T-cell (primary cell): ENCODE measurements around the gene POLR1B. TPM values are rescaled to one million over a fixed set of nuclear protein-coding genes. Genes with fewer than 3 reads are reported as not detected.
"Not testable (repeated sequence)": the region's sequence is repeated elsewhere in the genome, so short reads cannot be mapped to it uniquely, and the experiment has no call there.

Experiments used
- ATAC-seq, 4 experiments: fragments of 200-7000 bp in 3 of 4; fragments of 150-1000 bp in 1 of 4; cut with Tn5 transposase; replicated peaks in 1 of 4; 1 replicate in 3 of 4; 2 replicates in 1 of 4; pipeline ENCODE4 v1.10.0; 2021; ENCODE audit warnings: moderate library complexity in 3 of 4, mild to moderate bottlenecking in 2 of 4, moderate number of reproducible peaks in 1 of 4
- CTCF ChIA-PET, 2 donors: fragments of 300-600 bp; sonication (Branson Sonifier 250); formaldehyde crosslinking; loops; one replicate each; lab custom pipeline; 2022; ENCODE audit warnings: antibody characterized with exemption in 2 of 2; lab: Charles Lee
- POLR2A ChIA-PET, 2 donors: fragments of 300-600 bp; sonication (Branson Sonifier 250); formaldehyde crosslinking; loops; one replicate each; lab custom pipeline; 2022; ENCODE audit warnings: antibody characterized with exemption in 2 of 2; lab: Charles Lee
- DNase-seq, 35 experiments: peaks; one replicate each; pipeline versions ENCODE4 v3.0.0 to v3.0.0-alpha.2; 2013 to 2023
- H3K27ac ChIP-seq: one replicate; pipeline ENCODE4 v1.5.1; 2013; ENCODE audit warnings: low read length
- H3K27me3 ChIP-seq, 2 experiments: replicated peaks in 1 of 2; 1 replicate in 1 of 2; 2 replicates in 1 of 2; pipeline versions ENCODE4 v1.6.1 to v1.7.0; 2013; ENCODE audit warnings: low read length in 1 of 2, mixed read lengths in 1 of 2; ENCODE audit not compliant: control insufficient read depth in 2 of 2, insufficient read depth in 2 of 2; ENCODE audit errors: extremely low read depth in 1 of 2
- H3K36me3 ChIP-seq, 2 donors: 1 replicate in 1 of 2; 2 replicates in 1 of 2; pipeline versions ENCODE4 v1.6.1 to v1.7.0; 2013; ENCODE audit warnings: low read length in 1 of 2; ENCODE audit not compliant: control insufficient read depth in 2 of 2, insufficient read depth in 1 of 2; ENCODE audit errors: extremely low read depth in 1 of 2
- H3K4me1 ChIP-seq, 2 experiments: 1 replicate in 1 of 2; 2 replicates in 1 of 2; pipeline versions ENCODE4 v1.6.1 to v1.7.0; 2013; ENCODE audit warnings: low read length in 2 of 2, mixed read lengths in 1 of 2; ENCODE audit not compliant: insufficient read depth in 2 of 2, control insufficient read depth in 1 of 2; ENCODE audit errors: extremely low read depth in 1 of 2
- H3K4me3 ChIP-seq, 2 donors: 1 replicate in 1 of 2; 2 replicates in 1 of 2; pipeline versions ENCODE4 v1.5.1 to v1.7.0; 2013; ENCODE audit warnings: mild to moderate bottlenecking in 2 of 2, low read length in 1 of 2, moderate library complexity in 1 of 2; ENCODE audit not compliant: control insufficient read depth in 1 of 2; ENCODE audit errors: extremely low read depth in 1 of 2
- H3K9me3 ChIP-seq: 2 replicates; pipeline ENCODE4 v1.7.0; 2013
- H3K27ac Mint-ChIP-seq, 2 donors: one replicate each; pipeline ENCODE4 v1.8.0; 2020 to 2021; ENCODE audit warnings: mild to moderate bottlenecking in 2 of 2, mixed read lengths in 2 of 2
- H3K27me3 Mint-ChIP-seq, 2 donors: one replicate each; pipeline ENCODE4 v1.8.0; 2021 to 2022; ENCODE audit warnings: mixed read lengths in 2 of 2
- H3K36me3 Mint-ChIP-seq: one replicate; pipeline ENCODE4 v1.8.0; 2021; ENCODE audit warnings: mixed read lengths
- H3K4me1 Mint-ChIP-seq, 3 donors: one replicate each; pipeline ENCODE4 v1.8.0; 2020 to 2022; ENCODE audit warnings: mixed read lengths in 3 of 3, mild to moderate bottlenecking in 1 of 3
- H3K4me3 Mint-ChIP-seq, 3 donors: one replicate each; pipeline ENCODE4 v1.8.0; 2020 to 2022; ENCODE audit warnings: mild to moderate bottlenecking in 3 of 3, mixed read lengths in 3 of 3, moderate library complexity in 3 of 3
- H3K9me3 Mint-ChIP-seq, 3 donors: one replicate each; pipeline ENCODE4 v1.8.0; 2020 to 2022; ENCODE audit warnings: mixed read lengths in 3 of 3
- WGBS: methylation state at CpG from one replicate; pipeline ENCODE4 v1.1.5; 2013; ENCODE audit warnings: missing lambda C conversion rate; ENCODE audit not compliant: insufficient coverage; 5-methylcytosine and 5-hydroxymethylcytosine counted together
- total RNA-seq, 35 experiments: library from RNA in 6 of 35; stranded (reverse) in 6 of 35; fragments of 120-200 nt in 1 of 35; gene quantifications; one replicate each; pipeline versions ENCODE4 v1.2.1 to v1.2.4 and lab custom pipeline; 2013 to 2026

The POLR1B gene
- total RNA-seq, 5 donors from 2014 or later (not counting 1 experiment from before 2014, with no cell fraction given): 15.1 to 39.5 (median 35.9) TPM

DNA sequence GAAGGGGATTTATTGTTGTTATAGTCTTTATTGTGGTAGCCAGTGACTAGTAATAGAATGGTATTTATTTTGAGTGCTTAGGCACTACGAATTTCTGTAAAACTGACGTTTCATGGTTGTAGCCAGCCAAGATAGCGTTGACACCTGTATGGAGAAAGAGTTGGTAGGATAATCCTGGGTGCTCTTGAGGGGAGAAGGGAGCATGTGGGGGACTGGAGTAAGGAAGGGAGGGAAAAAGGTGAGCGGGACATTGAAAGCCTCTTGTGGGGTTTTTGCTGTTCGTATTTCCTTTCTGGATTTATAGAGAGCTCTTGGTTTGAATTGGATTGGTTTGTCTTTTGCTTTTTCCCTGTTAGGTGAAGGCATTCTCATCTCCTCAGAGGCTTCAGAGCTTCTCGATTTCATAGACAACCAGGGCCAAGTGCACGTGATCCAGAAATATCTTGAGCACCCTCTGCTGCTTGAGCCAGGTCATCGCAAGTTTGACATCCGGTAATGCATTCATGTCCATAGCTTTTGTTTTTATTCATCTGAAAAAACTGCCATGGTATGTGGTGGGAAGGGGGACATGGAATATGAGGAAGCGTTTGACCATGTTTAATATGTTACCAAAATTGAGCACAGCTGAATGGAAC, 41.3 kb upstream of the POLR1B start:
- H3K27ac Mint-ChIP-seq, POLR2A ChIA-PET, H3K27ac ChIP-seq, H3K27me3 ChIP-seq, H3K4me1 ChIP-seq, H3K27me3 Mint-ChIP-seq, H3K9me3 Mint-ChIP-seq, H3K36me3 ChIP-seq, H3K4me3 ChIP-seq, H3K36me3 Mint-ChIP-seq, H3K4me1 Mint-ChIP-seq, H3K9me3 ChIP-seq, H3K4me3 Mint-ChIP-seq: not testable (repeated sequence)
- CTCF ChIA-PET: interaction anchor here (0.6 to 2.4 kb wide), 10 partner anchors 12 to 1888 kb away, joined by 3 to 18 read pairs (median 3); no protein-coding TSS in a partner anchor
- DNase-seq: peak in 30 of 35 experiments; percentile 3 to 61 (median 29)
- no CpG with 5 or more reads among the region's 10 CpGs for WGBS
- ATAC-seq: peak; percentile 75 to 81 (median 80)

DNA sequence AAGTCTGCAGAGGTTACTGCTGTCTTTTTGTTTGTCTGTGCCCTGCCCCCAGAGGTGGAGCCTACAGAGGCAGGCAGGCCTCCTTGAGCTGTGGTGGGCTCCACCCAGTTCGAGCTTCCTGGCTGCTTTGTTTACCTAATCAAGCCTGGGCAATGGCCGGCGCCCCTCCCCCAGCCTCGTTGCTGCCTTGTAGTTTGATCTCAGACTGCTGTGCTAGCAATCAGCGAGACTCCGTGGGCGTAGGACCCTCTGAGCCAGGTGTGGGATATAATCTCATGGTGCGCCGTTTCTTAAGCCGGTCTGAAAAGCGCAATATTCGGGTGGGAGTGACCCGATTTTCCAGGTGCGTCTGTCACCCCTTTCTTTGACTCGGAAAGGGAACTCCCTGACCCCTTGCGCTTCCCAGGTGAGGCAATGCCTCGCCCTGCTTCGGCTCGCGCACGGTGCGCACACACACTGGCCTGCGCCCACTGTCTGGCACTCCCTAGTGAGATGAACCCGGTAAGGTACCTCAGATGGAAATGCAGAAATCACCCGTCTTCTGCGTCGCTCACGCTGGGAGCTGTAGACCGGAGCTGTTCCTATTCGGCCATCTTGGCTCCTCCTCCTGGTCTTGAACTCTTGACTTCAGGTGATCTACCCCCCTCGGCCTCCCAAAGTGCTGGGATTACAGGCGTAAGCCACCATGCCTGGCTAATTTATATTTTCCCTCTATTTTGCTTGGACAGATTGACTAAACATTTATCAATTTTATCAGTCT, 32.8 kb upstream of the POLR1B start:
- H3K36me3 ChIP-seq, H3K4me3 ChIP-seq, H3K4me1 Mint-ChIP-seq, H3K27ac ChIP-seq, H3K9me3 Mint-ChIP-seq, H3K27me3 ChIP-seq, H3K9me3 ChIP-seq, ATAC-seq, POLR2A ChIA-PET, H3K36me3 Mint-ChIP-seq, H3K4me1 ChIP-seq, CTCF ChIA-PET, H3K27me3 Mint-ChIP-seq: not testable (repeated sequence)
- peak in 2 of 35 experiments; percentile 2 to 6 for DNase-seq
- H3K27ac Mint-ChIP-seq: peak overlapping the region; percentile 49 to 85
- H3K4me3 Mint-ChIP-seq: peak overlapping the region in 1 of 3 donors; percentile 19
- 97% methylated on average over 11 of the region's 32 CpGs for WGBS

DNA sequence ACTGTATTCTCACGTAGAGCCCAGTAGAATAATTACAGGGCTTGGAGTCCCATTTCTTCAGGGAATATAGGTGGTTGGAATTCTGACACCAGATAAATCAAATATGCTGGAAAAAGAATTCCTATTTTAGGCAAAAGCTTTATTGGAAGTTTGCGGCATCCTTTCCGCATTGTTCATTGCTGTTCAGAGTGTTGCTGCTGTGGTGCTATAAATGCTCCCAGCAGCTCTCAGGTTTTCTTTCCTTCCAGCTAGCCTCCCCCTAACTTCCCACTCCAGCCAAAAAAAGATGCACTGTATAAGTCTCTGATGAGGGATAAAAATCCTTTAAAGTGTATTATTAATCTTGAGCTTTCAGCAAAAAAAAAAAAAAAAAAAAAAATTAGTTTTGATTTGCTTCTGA, 25.5 kb upstream of the POLR1B start:
- Histone ChIP-seq H3K9me3 (no peaks in the 10 kb centered on the region), H3K4me3 (no peak overlapping the region), H3K27ac (no peak overlapping the region), H3K4me1 (no peaks in the 10 kb centered on the region), H3K36me3 (peaks cover 7 to 21% of the 10 kb centered on the region in 2 donors), H3K27me3 (no peaks in the 10 kb centered on the region)
- Mint-ChIP-seq H3K27ac (no peak overlapping the region), H3K9me3 (peaks cover 0 to 5% (median 4%) of the 10 kb centered on the region in 3 donors), H3K4me3 (no peak overlapping the region), H3K27me3 (no peaks in the 10 kb centered on the region), H3K36me3 (peaks cover 47% of the 10 kb centered on the region), H3K4me1 (no peaks in the 10 kb centered on the region)
- CTCF ChIA-PET: interaction anchor here in 1 of 2 donors (0.5 to 0.6 kb wide), 2 partner anchors 119 to 168 kb away, joined by 3 to 6 read pairs; no protein-coding TSS in a partner anchor
- POLR2A ChIA-PET: interaction anchor here in 1 of 2 donors (0.7 kb wide), 1 partner anchor 221 kb away, joined by 17 read pairs; no protein-coding TSS in a partner anchor
- ATAC-seq (no peak), DNase-seq (no peak)
- WGBS: no CpG with 5 or more reads among the region's 3 CpGs

DNA sequence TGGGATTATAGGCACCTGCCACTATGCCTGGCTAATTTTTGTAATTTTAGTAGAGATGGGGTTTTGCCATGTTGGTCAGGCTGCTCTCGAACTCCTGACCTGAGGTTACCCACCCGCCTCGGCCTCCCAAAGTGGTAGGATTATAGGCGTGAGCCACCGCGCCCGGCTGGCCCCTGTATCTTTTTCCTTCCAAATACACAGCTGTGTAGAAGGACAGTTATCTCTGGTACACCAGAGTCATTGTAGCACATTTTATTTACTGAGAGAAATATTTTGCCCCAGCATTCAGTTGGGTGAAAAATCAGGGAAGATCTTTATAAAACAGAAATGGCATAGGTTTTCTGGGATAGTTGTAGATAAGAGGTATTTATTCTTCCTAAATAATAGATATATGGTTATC, 23.5 kb upstream of the POLR1B start:
- Histone ChIP-seq H3K9me3 (no peaks in the 10 kb centered on the region), H3K27ac (no peak overlapping the region), H3K27me3 (no peaks in the 10 kb centered on the region), H3K36me3 (peaks cover 7 to 25% of the 10 kb centered on the region in 2 donors), H3K4me3 (no peak overlapping the region), H3K4me1 (no peaks in the 10 kb centered on the region)
- H3K9me3 Mint-ChIP-seq: peaks cover 0 to 5% (median 4%) of the 10 kb centered on the region in 3 donors
- no peaks in the 10 kb centered on the region for H3K4me1 Mint-ChIP-seq
- H3K4me3 Mint-ChIP-seq: no peak overlapping the region
- DNase-seq (no peak), ATAC-seq (no peak)
- POLR2A ChIA-PET: no interaction called here
- no peak overlapping the region for H3K27ac Mint-ChIP-seq
- 100% methylated on average over 1 of the region's 7 CpGs for WGBS
- no peaks in the 10 kb centered on the region for H3K27me3 Mint-ChIP-seq
- H3K36me3 Mint-ChIP-seq: peaks cover 67% of the 10 kb centered on the region
- CTCF ChIA-PET: interaction anchor here in 1 of 2 donors (0.6 kb wide), 1 partner anchor 17 kb away, joined by 5 read pairs; no protein-coding TSS in a partner anchor

DNA sequence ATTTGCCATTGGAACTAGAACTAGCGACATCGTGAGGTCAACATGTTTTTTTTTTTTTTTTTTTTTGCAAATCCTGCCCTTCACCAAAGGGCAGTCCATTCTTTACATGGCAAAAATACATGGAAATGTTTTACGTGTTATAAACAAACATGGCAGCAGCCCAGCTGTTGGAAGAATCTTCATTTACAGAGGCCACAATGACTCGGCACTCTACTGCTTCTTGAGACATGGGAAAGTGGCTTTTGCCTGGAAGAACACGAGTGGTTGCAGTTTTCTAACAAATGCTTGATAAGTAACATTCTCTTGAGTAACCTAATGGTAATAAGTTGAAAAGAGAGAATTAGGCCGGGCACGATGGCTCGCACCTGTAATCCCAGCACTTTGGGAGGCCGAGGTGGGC, 22.8 kb upstream of the POLR1B start:
- Mint-ChIP-seq H3K9me3 (peaks cover 0 to 4% (median 4%) of the 10 kb centered on the region in 3 donors), H3K36me3 (peaks cover 70% of the 10 kb centered on the region), H3K27ac (no peak overlapping the region), H3K4me3 (no peak overlapping the region), H3K4me1 (no peaks in the 10 kb centered on the region), H3K27me3 (no peaks in the 10 kb centered on the region)
- Histone ChIP-seq H3K9me3 (no peaks in the 10 kb centered on the region), H3K36me3 (peaks cover 7 to 25% of the 10 kb centered on the region in 2 donors), H3K4me1 (no peaks in the 10 kb centered on the region), H3K27ac (no peak overlapping the region), H3K27me3 (no peaks in the 10 kb centered on the region), H3K4me3 (no peak overlapping the region)
- DNase-seq (no peak), ATAC-seq (no peak)
- ChIA-PET CTCF (no interaction called here), POLR2A (interaction anchor here in 1 of 2 donors (0.6 kb wide), 1 partner anchor 230 kb away, joined by 7 read pairs; no protein-coding TSS in a partner anchor)
- 89% methylated on average over 8 of the region's 9 CpGs for WGBS

DNA sequence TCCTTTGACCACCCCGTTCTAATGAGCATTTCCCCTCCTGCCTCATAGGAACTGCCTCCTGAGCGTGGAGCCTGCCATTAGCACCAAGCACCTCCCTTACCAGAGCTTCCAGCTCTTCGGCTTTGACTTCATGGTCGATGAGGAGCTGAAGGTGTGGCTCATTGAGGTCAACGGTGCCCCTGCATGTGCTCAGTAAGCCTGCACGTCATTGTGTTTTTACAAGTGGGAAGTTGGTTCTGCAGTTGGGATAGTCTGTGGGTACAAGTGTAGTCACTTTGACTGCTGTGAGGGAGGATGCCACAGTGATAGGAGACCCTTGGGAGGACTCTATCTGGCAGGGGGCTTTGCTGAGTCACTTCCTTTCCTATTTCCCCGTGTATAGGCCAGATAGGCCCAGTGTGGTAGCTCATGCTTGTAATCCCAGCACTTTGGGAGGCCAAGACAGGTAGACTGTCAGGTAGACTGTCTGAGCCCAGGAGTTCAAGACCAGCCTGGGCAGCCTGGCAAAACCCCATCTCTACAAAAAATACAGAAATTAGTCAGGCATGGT, 22.0 kb upstream of the POLR1B start:
- Mint-ChIP-seq H3K27me3 (no peaks in the 10 kb centered on the region), H3K27ac (no peak overlapping the region), H3K36me3 (peaks cover 63% of the 10 kb centered on the region), H3K9me3 (peaks cover 0 to 2% (median 0%) of the 10 kb centered on the region in 3 donors), H3K4me1 (no peaks in the 10 kb centered on the region), H3K4me3 (no peak overlapping the region)
- no peaks in the 10 kb centered on the region for H3K27me3 ChIP-seq
- 88% methylated on average over 6 of the region's 7 CpGs for WGBS
- DNase-seq (no peak), ATAC-seq (no peak)
- H3K36me3 ChIP-seq: peaks cover 7 to 23% of the 10 kb centered on the region in 2 donors
- H3K27ac ChIP-seq: no peak overlapping the region
- no peak overlapping the region for H3K4me3 ChIP-seq
- ChIA-PET CTCF (interaction anchor here in 1 of 2 donors (0.6 kb wide), 1 partner anchor 50 kb away, joined by 5 read pairs; no protein-coding TSS in a partner anchor), POLR2A (no interaction called here)
- no peaks in the 10 kb centered on the region for H3K9me3 ChIP-seq
- no peaks in the 10 kb centered on the region for H3K4me1 ChIP-seq
